WTC11 (cell line): ENCODE data around the gene DISC1. TPM values are rescaled to one million over a fixed set of nuclear protein-coding genes. Genes with fewer than 3 reads are reported as not detected.

Source experiments
- ATAC-seq: fragments of 200-7000 bp; cut with Tn5 transposase; 2 replicates; pipeline ENCODE4 v1.10.0; 2021; ENCODE audit warnings: mild to moderate bottlenecking, moderate library complexity
- CTCF ChIA-PET: fragments of 300-600 bp; sonication (Branson Sonifier 250); formaldehyde crosslinking; loops from one replicate; lab custom pipeline; 2021; ENCODE audit warnings: antibody characterized with exemption; lab: Charles Lee
- POLR2A ChIA-PET: fragments of 350-600 bp; sonication (Branson Sonifier 250); formaldehyde crosslinking; loops from one replicate; lab custom pipeline; 2021; ENCODE audit warnings: antibody characterized with exemption; lab: Charles Lee
- DNase-seq: peaks from one replicate; pipeline ENCODE4 v3.0.0; 2021; ENCODE audit warnings: low spot score
- H3K27ac Mint-ChIP-seq: 2 replicates; pipeline ENCODE4 v1.8.0; 2021; ENCODE audit warnings: mixed read lengths
- H3K27me3 Mint-ChIP-seq: 2 replicates; pipeline ENCODE4 v1.8.0; 2021; ENCODE audit warnings: low read depth, mild to moderate bottlenecking, moderate library complexity, mixed read lengths
- H3K36me3 Mint-ChIP-seq: 2 replicates; pipeline ENCODE4 v1.8.0; 2021; ENCODE audit warnings: mixed read lengths
- H3K4me1 Mint-ChIP-seq: 2 replicates; pipeline ENCODE4 v1.8.0; 2022; ENCODE audit warnings: mixed read lengths
- H3K4me3 Mint-ChIP-seq: 2 replicates; pipeline ENCODE4 v1.8.0; 2021; ENCODE audit warnings: mild to moderate bottlenecking, moderate library complexity, mixed read lengths
- H3K9me3 Mint-ChIP-seq: 2 replicates; pipeline ENCODE4 v1.8.0; 2021; ENCODE audit warnings: mixed read lengths
- CTCF ChIP-seq: fragments of 200-600 bp; IDR thresholded peaks from 2 replicates; pipeline ENCODE4 v1.8.0; 2022; ENCODE audit warnings: antibody characterized with exemption
- ESRRA ChIP-seq: sonication (generic); formaldehyde crosslinking; IDR thresholded peaks from 2 replicates; pipeline ENCODE4 v1.8.1; 2022; ENCODE audit warnings: mild to moderate bottlenecking, missing genetic modification reagents, borderline replicate concordance
- FOXP1 ChIP-seq: sonication (generic); formaldehyde crosslinking; IDR thresholded peaks from 2 replicates; pipeline ENCODE4 v1.8.0; 2022; ENCODE audit warnings: missing genetic modification reagents, mild to moderate bottlenecking, moderate library complexity, borderline replicate concordance
- IRF2 ChIP-seq: sonication (generic); formaldehyde crosslinking; IDR thresholded peaks from 2 replicates; pipeline ENCODE4 v1.8.0; 2022; ENCODE audit warnings: low read depth, missing genetic modification reagents, borderline replicate concordance
- KAT7 ChIP-seq: sonication (generic); formaldehyde crosslinking; IDR thresholded peaks from 2 replicates; pipeline ENCODE4 v1.8.1; 2023; ENCODE audit warnings: missing genetic modification reagents, mild to moderate bottlenecking, borderline replicate concordance
- MLX ChIP-seq: sonication (generic); formaldehyde crosslinking; IDR thresholded peaks from 2 replicates; pipeline ENCODE4 v1.8.1; 2023; ENCODE audit warnings: mild to moderate bottlenecking, missing genetic modification reagents, moderate library complexity
- NFE2L1 ChIP-seq: sonication (generic); formaldehyde crosslinking; IDR thresholded peaks from 2 replicates; pipeline ENCODE4 v1.8.1; 2023; ENCODE audit warnings: missing genetic modification reagents
- NR1H2 ChIP-seq: sonication (generic); formaldehyde crosslinking; IDR thresholded peaks from 2 replicates; pipeline ENCODE4 v1.9.0; 2021; ENCODE audit warnings: mild to moderate bottlenecking, moderate library complexity, missing genetic modification reagents
- RELA ChIP-seq: sonication (generic); formaldehyde crosslinking; IDR thresholded peaks from 2 replicates; pipeline ENCODE4 v1.8.1; 2022; ENCODE audit warnings: missing genetic modification reagents, mild to moderate bottlenecking, borderline replicate concordance
- RORB ChIP-seq: fragments of 250-450 bp; sonication (Bioruptor Pico); IDR thresholded peaks from 2 replicates; pipeline ENCODE4 v1.9.0; 2021; ENCODE audit warnings: mild to moderate bottlenecking
- SP1 ChIP-seq: sonication (generic); formaldehyde crosslinking; conservative IDR thresholded peaks from 2 replicates; pipeline ENCODE4 v1.8.1; 2022; ENCODE audit warnings: missing genetic modification reagents
- TEAD1 ChIP-seq: sonication (generic); formaldehyde crosslinking; IDR thresholded peaks from 2 replicates; pipeline ENCODE4 v1.8.0; 2022; ENCODE audit warnings: mild to moderate bottlenecking, missing genetic modification reagents
- ZMAT4 ChIP-seq: fragments of 250-450 bp; sonication (Bioruptor Pico); IDR thresholded peaks from 2 replicates; pipeline ENCODE4 v1.9.0; 2021; ENCODE audit warnings: mild to moderate bottlenecking
- ZNF219 ChIP-seq: sonication (generic); formaldehyde crosslinking; IDR thresholded peaks from 2 replicates; pipeline ENCODE4 v1.8.0; 2023; ENCODE audit warnings: missing genetic modification reagents, mild to moderate bottlenecking, borderline replicate concordance
- ZNF232 ChIP-seq: sonication (generic); formaldehyde crosslinking; IDR thresholded peaks from 2 replicates; pipeline ENCODE4 v1.8.0; 2022; ENCODE audit warnings: mild to moderate bottlenecking, missing genetic modification reagents
- ZNF416 ChIP-seq: fragments of 250-450 bp; sonication (Bioruptor Pico); IDR thresholded peaks from 2 replicates; pipeline ENCODE4 v1.9.0; 2021; ENCODE audit warnings: mild to moderate bottlenecking, inconsistent platforms
- ZNF425 ChIP-seq: fragments of 250-450 bp; sonication (Bioruptor Pico); conservative IDR thresholded peaks from 2 replicates; pipeline ENCODE4 v1.9.0; 2021; ENCODE audit warnings: mild to moderate bottlenecking
- total RNA-seq: library from RNA; stranded (reverse); gene quantifications from 3 replicates; pipeline ENCODE4 v1.2.3, GENCODE V29; 2021
- TF ChIP-seq, protein P1 (sequence below): sonication (generic); formaldehyde crosslinking; IDR thresholded peaks from 2 replicates; pipeline ENCODE4 v1.8.0; 2022; ENCODE audit warnings: mild to moderate bottlenecking, missing genetic modification reagents
- TF ChIP-seq, protein P2 (sequence below): sonication (generic); formaldehyde crosslinking; IDR thresholded peaks from 2 replicates; pipeline ENCODE4 v1.8.1; 2022; ENCODE audit warnings: low read depth, mild to moderate bottlenecking, moderate library complexity, missing genetic modification reagents, borderline replicate concordance
- TF ChIP-seq, protein P3 (sequence below): fragments of 250-450 bp; sonication (Bioruptor Pico); IDR thresholded peaks from 2 replicates; pipeline ENCODE4 v1.9.0; 2021; ENCODE audit warnings: mild to moderate bottlenecking

Gene DISC1
- total RNA-seq, 1 experiment from 2014 or later, result 5.5 TPM

GRCh38 chr1:232017759-232018158 is 391.2 kb downstream of the DISC1 start:
- no peak overlapping the region for H3K4me3 Mint-ChIP-seq
- TF ChIP-seq ZMAT4 (CRISPR knock-in tag), result no peak
- TF ChIP-seq ZNF425, result no peak
- TF ChIP-seq RORB (CRISPR knock-in tag), result no peak
- no peak for TF ChIP-seq TEAD1
- TF ChIP-seq NFE2L1 (CRISPR knock-in tag), result no peak
- TF ChIP-seq IRF2 (CRISPR knock-in tag), result no peak
- TF ChIP-seq SP1, result no peak
- TF ChIP-seq, protein P1, sequence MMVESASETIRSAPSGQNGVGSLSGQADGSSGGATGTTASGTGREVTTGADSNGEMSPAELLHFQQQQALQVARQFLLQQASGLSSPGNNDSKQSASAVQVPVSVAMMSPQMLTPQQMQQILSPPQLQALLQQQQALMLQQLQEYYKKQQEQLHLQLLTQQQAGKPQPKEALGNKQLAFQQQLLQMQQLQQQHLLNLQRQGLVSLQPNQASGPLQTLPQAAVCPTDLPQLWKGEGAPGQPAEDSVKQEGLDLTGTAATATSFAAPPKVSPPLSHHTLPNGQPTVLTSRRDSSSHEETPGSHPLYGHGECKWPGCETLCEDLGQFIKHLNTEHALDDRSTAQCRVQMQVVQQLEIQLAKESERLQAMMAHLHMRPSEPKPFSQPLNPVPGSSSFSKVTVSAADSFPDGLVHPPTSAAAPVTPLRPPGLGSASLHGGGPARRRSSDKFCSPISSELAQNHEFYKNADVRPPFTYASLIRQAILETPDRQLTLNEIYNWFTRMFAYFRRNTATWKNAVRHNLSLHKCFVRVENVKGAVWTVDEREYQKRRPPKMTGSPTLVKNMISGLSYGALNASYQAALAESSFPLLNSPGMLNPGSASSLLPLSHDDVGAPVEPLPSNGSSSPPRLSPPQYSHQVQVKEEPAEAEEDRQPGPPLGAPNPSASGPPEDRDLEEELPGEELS (CRISPR knock-in tag), result no peak
- TF ChIP-seq ZNF219 (CRISPR knock-in tag), result no peak
- no peaks in the 10 kb centered on the region; the same call in 1 of the 2 replicates for H3K27me3 Mint-ChIP-seq
- H3K9me3 Mint-ChIP-seq, result no peaks in the 10 kb centered on the region
- H3K27ac Mint-ChIP-seq, result no peak overlapping the region
- DNase-seq, result no peak
- CTCF ChIA-PET, result no interaction called here
- peaks cover 48% of the 10 kb centered on the region for H3K4me1 Mint-ChIP-seq
- no peak for ATAC-seq
- POLR2A ChIA-PET, result no interaction called here
- no peaks in the 10 kb centered on the region for H3K36me3 Mint-ChIP-seq

DNA sequence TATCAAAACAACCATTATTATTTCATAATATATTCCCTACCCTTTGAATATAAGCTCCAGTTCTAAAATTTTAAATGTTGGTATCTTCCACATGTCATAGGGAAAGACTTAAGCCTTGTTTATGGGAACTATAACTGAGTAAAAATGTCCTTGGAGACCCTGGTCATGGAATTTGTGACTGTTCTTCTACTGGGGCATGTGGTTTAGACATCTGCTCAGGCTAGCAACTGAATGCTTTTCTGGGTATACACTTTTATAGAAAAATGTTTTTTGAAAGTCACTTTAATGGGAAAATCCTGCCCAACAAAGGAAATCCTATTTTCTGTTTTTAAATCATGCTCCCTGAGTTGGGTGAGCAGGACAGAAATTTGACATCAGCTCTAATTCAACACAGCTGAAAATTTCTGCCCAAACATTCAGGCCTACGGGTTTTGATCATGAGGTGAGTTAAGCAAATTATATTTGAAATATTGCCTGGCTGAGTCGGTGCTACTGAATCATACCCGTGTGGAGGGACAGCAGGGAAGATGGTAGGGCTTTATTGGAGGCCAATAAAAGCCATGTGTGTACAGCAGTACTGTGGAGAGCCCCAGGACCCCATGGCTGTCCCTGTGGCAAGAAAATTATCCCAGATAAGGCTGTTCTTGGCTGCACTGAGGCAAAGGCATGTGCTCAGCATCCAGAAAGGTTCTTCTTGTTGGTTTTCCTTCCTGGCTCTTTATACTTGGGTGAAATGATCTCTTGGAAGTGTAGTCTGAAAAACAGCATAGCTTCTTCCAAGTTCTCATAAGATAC is 391.8 kb downstream of the DISC1 start:
- H3K27ac Mint-ChIP-seq, result no peak overlapping the region
- POLR2A ChIA-PET, result no interaction called here
- CTCF ChIA-PET, result no interaction called here
- H3K27me3 Mint-ChIP-seq, result no peaks in the 10 kb centered on the region; the same call in 1 of the 2 replicates
- H3K36me3 Mint-ChIP-seq, result no peaks in the 10 kb centered on the region
- no peak overlapping the region for H3K4me3 Mint-ChIP-seq
- DNase-seq (no peak), ATAC-seq (no peak)
- H3K4me1 Mint-ChIP-seq, result peaks cover 41% of the 10 kb centered on the region
- no peaks in the 10 kb centered on the region for H3K9me3 Mint-ChIP-seq
- no peak for TF ChIP-seq NR1H2 (CRISPR knock-in tag)
- TF ChIP-seq ZNF232 (CRISPR knock-in tag), result no peak
- TF ChIP-seq RELA (CRISPR knock-in tag), result no peak
- TF ChIP-seq, protein P2, sequence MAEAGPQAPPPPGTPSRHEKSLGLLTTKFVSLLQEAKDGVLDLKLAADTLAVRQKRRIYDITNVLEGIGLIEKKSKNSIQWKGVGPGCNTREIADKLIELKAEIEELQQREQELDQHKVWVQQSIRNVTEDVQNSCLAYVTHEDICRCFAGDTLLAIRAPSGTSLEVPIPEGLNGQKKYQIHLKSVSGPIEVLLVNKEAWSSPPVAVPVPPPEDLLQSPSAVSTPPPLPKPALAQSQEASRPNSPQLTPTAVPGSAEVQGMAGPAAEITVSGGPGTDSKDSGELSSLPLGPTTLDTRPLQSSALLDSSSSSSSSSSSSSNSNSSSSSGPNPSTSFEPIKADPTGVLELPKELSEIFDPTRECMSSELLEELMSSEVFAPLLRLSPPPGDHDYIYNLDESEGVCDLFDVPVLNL (CRISPR knock-in tag), result no peak
- TF ChIP-seq, protein P1 (CRISPR knock-in tag), result no peak
- no peak for TF ChIP-seq ESRRA (CRISPR knock-in tag)
- TF ChIP-seq MLX, result no peak
- no peak for TF ChIP-seq ZNF416 (CRISPR knock-in tag)
- TF ChIP-seq, protein P3, sequence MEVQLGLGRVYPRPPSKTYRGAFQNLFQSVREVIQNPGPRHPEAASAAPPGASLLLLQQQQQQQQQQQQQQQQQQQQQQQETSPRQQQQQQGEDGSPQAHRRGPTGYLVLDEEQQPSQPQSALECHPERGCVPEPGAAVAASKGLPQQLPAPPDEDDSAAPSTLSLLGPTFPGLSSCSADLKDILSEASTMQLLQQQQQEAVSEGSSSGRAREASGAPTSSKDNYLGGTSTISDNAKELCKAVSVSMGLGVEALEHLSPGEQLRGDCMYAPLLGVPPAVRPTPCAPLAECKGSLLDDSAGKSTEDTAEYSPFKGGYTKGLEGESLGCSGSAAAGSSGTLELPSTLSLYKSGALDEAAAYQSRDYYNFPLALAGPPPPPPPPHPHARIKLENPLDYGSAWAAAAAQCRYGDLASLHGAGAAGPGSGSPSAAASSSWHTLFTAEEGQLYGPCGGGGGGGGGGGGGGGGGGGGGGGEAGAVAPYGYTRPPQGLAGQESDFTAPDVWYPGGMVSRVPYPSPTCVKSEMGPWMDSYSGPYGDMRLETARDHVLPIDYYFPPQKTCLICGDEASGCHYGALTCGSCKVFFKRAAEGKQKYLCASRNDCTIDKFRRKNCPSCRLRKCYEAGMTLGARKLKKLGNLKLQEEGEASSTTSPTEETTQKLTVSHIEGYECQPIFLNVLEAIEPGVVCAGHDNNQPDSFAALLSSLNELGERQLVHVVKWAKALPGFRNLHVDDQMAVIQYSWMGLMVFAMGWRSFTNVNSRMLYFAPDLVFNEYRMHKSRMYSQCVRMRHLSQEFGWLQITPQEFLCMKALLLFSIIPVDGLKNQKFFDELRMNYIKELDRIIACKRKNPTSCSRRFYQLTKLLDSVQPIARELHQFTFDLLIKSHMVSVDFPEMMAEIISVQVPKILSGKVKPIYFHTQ (CRISPR knock-in tag), result no peak
- no peak for TF ChIP-seq KAT7
- no peak for TF ChIP-seq CTCF
- TF ChIP-seq FOXP1 (CRISPR knock-in tag), result no peak
